Stimulated activated CD4-positive, alpha-beta T cell treated with anti-CD3 and anti-CD28 coated beads, Interleukin-1b, Interleukin-23, amount 100 ng/mL, for 1 hour (primary cell): ENCODE data around the gene ZMIZ1.

Experiments used
- DNase-seq, 2 donors: peaks; one replicate each; pipeline ENCODE4 v3.0.0-alpha.2; 2020; ENCODE audit warnings: low read depth in 2 of 2

ZMIZ1 gene

GRCh38 chr10:79356104-79356503 is 287.3 kb downstream of the ZMIZ1 start:
- no peak for DNase-seq

GRCh38 chr10:79357180-79357579 is 288.4 kb downstream of the ZMIZ1 start:
- DNase-seq, result no peak

- no peak for DNase-seq
These were observed 290.0 kb downstream of the ZMIZ1 start for GRCh38 chr10:79358811-79359210.

- no peak for DNase-seq
These were observed 291.2 kb downstream of the ZMIZ1 start for GRCh38 chr10:79359816-79360498.

GRCh38 chr10:79360499-79361342 is 292.0 kb downstream of the ZMIZ1 start:
- DNase-seq, result no peak

GRCh38 chr10:79361726-79362397 is 293.1 kb downstream of the ZMIZ1 start:
- DNase-seq, result no peak
